Memory B cell (primary cell): ENCODE results near the gene GSS.

Source experiments
- ATAC-seq: fragments of 150-1000 bp; cut with Tn5 transposase; 2 replicates; pipeline ENCODE4 v1.10.0; 2021; ENCODE audit warnings: low read depth, mild to moderate bottlenecking, moderate library complexity
- DNase-seq, 2 donors: peaks; one replicate each; pipeline ENCODE4 v3.0.0; 2022; ENCODE audit warnings: low spot score in 2 of 2
- H3K27ac Mint-ChIP-seq: one replicate; pipeline ENCODE4 v1.8.0; 2022; ENCODE audit warnings: mild to moderate bottlenecking, moderate library complexity, mixed read lengths
- H3K27me3 Mint-ChIP-seq: one replicate; pipeline ENCODE4 v1.8.0; 2022; ENCODE audit warnings: mixed read lengths
- H3K36me3 Mint-ChIP-seq: one replicate; pipeline ENCODE4 v1.8.0; 2022; ENCODE audit warnings: mild to moderate bottlenecking, mixed read lengths
- H3K4me1 Mint-ChIP-seq: one replicate; pipeline ENCODE4 v1.8.0; 2022; ENCODE audit warnings: mixed read lengths
- H3K4me3 Mint-ChIP-seq: one replicate; pipeline ENCODE4 v1.8.0; 2022; ENCODE audit warnings: mild to moderate bottlenecking, moderate library complexity, mixed read lengths
- H3K9me3 Mint-ChIP-seq: one replicate; pipeline ENCODE4 v1.8.0; 2022; ENCODE audit warnings: mixed read lengths

Gene GSS

DNA sequence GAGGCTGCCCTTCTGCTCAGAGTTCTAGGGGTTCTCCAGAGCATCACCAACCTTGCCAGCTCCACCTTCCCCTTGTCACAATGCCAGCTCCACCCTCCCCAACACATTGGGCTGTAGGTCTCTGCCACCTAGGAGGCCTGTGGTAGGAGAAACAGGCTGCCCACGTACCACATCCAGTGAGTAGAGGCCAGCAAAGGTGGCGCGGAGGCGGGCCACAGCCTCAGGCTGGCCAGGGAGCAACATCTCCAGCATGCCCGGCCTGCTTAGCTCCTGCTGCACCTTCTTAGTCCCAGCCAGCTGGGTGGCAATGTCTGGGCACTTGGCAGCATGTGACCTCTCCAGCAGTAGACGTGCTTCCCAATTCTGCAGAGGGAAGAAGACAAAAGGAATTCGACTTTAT is 23.8 kb downstream of the GSS start:
- H3K4me3 Mint-ChIP-seq: no peak overlapping the region
- no peak overlapping the region for H3K27ac Mint-ChIP-seq

DNA sequence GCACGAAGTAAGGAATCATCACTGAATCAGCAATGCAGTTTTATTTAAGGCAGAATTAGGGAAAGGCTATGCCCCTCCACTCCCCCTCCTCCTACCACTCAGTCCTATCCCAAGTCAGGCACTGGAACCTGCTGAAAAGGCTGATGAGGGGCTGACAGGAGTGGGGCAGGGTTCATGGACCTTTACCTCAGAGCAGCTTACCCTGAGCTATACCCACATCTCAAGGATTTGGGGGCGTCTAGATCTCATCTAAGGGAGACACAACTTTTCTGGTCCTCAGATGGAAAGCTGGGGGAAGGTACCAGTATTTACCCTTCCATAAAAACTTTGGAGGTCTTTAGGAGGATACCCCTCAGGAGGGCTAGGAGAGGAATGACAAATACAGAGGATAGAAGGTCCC is 27.2 kb downstream of the GSS start:
- ATAC-seq: no peak
- no peaks in the 10 kb centered on the region for H3K9me3 Mint-ChIP-seq
- H3K4me3 Mint-ChIP-seq: no peak overlapping the region
- DNase-seq: no peak
- no peak overlapping the region for H3K27ac Mint-ChIP-seq
- no peaks in the 10 kb centered on the region for H3K4me1 Mint-ChIP-seq
- no peaks in the 10 kb centered on the region for H3K27me3 Mint-ChIP-seq
- H3K36me3 Mint-ChIP-seq: peaks cover 20% of the 10 kb centered on the region

More for the DNA sequence above, 23.8 kb downstream of the GSS start:
- no peaks in the 10 kb centered on the region for H3K9me3 Mint-ChIP-seq
- ATAC-seq: no peak
- no peak for DNase-seq
- peaks cover 28% of the 10 kb centered on the region for H3K36me3 Mint-ChIP-seq
- H3K27me3 Mint-ChIP-seq: no peaks in the 10 kb centered on the region
- no peaks in the 10 kb centered on the region for H3K4me1 Mint-ChIP-seq

DNA sequence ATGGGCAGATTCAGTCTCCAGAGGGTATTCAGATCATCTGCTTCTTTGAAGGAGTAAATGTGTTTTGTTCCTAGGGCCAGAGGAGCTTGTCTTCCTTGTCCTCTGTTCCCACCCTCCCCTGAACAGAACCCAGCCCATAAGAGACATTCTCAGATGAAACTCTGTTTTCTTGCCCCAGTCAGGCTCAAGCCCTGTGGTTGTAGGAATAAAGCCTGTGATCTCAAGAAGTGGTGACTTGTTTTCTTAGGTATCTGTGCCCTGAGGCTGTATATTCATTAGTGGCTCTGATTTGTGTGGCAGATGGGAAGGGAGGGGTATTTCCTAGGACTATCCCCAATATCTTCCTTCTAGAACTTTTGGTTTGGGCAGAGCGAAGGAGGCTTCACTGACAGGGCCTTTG is 27.9 kb downstream of the GSS start:
- Mint-ChIP-seq H3K9me3 (no peaks in the 10 kb centered on the region), H3K4me1 (no peaks in the 10 kb centered on the region), H3K27me3 (no peaks in the 10 kb centered on the region), H3K27ac (no peak overlapping the region), H3K4me3 (no peak overlapping the region), H3K36me3 (peaks cover 16% of the 10 kb centered on the region)
- ATAC-seq (no peak), DNase-seq (no peak)

DNA sequence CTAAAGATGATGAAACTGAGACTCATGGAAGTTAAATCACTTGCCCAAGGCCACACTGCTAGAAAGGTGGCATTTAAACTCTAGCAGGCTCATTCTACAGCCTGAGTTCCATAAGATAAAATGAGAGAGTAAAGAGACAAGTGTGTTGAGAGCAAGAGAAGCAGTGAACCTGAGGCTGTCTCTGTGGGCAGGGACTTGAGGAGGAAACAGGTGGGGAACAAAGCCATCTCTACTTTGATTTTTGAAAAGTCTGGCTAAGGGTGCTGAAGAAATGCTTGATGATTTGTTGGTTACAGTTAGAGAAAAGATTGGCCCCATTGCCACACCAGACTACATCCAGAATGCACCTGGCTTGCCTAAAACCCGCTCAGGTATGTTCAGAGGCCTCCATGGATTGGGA is 29.0 kb downstream of the GSS start:
- no peak overlapping the region for H3K4me3 Mint-ChIP-seq
- no peaks in the 10 kb centered on the region for H3K9me3 Mint-ChIP-seq
- no peaks in the 10 kb centered on the region for H3K4me1 Mint-ChIP-seq
- ATAC-seq (no peak), DNase-seq (no peak)
- H3K27ac Mint-ChIP-seq: no peak overlapping the region
- H3K36me3 Mint-ChIP-seq: peaks cover 16% of the 10 kb centered on the region
- no peaks in the 10 kb centered on the region for H3K27me3 Mint-ChIP-seq

DNA sequence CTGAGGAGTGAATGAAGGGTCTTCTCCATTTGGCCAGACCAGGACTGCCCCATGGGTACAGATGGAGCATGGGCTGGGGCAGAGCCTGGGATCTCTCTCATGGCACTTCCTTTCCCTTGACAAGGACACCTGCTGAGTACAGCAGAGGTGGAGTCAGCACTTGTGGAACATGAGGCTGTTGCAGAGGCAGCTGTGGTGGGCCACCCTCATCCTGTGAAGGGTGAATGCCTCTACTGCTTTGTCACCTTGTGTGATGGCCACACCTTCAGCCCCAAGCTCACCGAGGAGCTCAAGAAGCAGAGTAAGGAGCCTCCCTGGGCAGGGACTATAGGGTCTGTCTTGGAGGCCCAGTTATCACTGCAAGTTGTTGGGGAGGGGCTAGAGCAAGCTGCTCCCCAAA is 29.6 kb downstream of the GSS start:
- no peak for ATAC-seq

DNA sequence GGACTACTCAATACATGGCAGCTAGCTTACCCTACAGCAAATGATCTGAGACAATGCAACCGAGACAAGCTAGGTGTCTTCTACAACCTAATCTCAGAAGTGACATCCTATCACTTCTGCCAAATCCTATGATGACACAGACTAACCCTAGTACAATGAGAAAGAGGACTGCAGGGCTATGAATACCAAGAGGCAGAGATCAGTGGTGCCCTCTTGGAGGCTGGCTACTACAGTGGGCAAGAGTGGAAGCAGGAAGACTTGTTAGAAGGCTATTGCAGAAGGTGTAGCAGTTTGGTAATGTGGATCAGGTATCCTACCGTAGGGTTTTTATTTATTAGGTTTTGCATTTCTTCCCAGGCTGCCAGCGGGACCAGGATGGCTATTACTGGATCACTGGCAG is 30.3 kb downstream of the GSS start:
- Mint-ChIP-seq H3K4me1 (no peaks in the 10 kb centered on the region), H3K36me3 (peaks cover 14% of the 10 kb centered on the region), H3K27me3 (no peaks in the 10 kb centered on the region), H3K27ac (no peak overlapping the region), H3K4me3 (no peak overlapping the region), H3K9me3 (no peaks in the 10 kb centered on the region)
- DNase-seq (no peak), ATAC-seq (no peak)

More for the DNA sequence above, 29.6 kb downstream of the GSS start:
- no peak for DNase-seq
- Mint-ChIP-seq H3K27me3 (no peaks in the 10 kb centered on the region), H3K27ac (no peak overlapping the region), H3K4me1 (no peaks in the 10 kb centered on the region), H3K9me3 (no peaks in the 10 kb centered on the region), H3K4me3 (no peak overlapping the region), H3K36me3 (peaks cover 15% of the 10 kb centered on the region)

DNA sequence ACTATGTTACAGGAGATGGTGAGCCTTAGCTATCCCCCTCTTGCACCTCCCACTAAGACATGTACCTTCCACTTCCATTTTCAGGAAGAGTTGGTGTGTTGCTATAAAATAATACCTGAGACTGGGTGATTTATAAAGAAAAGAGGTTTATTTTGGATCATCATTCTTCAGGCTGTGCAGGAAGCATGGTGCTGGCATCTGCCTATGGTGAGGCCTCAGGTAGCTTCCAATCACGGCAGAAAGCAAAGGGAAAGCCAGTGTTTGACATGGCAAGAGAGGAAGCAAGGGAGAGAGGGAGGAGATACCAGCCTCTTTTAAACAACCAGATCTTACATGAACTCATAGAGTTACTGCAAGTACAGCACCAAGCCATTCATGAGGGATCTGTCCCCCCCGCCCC is 32.2 kb downstream of the GSS start:
- peaks cover 15% of the 10 kb centered on the region for H3K36me3 Mint-ChIP-seq
- no peak overlapping the region for H3K27ac Mint-ChIP-seq
- no peak overlapping the region for H3K4me3 Mint-ChIP-seq
- H3K27me3 Mint-ChIP-seq: no peaks in the 10 kb centered on the region
- no peaks in the 10 kb centered on the region for H3K9me3 Mint-ChIP-seq
- ATAC-seq (no peak), DNase-seq (no peak)
- H3K4me1 Mint-ChIP-seq: no peaks in the 10 kb centered on the region

DNA sequence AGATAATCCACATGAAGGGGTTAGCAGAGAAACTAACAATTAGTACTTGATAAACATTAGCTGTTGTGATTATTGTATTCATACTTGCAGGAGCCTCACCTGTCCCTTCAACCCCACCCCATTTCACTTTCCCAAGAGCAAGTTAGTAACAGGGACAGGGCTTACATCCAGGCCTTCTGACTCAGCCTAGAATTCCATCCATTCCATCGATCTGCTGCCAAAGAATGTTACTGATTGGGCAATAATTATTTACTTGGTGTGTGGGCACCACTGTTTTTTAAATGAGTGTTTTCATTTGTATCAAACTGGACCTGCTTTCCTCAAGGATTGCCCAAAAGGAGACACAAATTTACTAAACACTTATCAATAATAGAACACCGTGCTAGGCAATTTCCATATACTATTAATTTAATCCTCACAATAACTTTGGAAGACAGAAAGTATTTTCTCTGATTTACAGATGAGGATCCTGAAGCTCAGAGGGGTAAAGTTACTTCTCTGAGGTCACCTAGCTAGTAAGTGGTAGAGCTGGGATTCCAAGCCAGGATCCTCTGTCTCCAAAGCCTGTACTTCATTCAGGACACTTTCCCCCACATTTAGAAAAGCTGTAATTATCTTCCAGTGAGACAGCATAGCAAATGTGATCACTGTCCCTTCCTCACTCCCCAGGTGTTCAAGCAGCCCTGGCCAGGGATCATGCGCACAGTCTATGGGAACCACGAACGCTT is 32.8 kb downstream of the GSS start:
- H3K27me3 Mint-ChIP-seq: no peaks in the 10 kb centered on the region
- no peaks in the 10 kb centered on the region for H3K4me1 Mint-ChIP-seq

DNA sequence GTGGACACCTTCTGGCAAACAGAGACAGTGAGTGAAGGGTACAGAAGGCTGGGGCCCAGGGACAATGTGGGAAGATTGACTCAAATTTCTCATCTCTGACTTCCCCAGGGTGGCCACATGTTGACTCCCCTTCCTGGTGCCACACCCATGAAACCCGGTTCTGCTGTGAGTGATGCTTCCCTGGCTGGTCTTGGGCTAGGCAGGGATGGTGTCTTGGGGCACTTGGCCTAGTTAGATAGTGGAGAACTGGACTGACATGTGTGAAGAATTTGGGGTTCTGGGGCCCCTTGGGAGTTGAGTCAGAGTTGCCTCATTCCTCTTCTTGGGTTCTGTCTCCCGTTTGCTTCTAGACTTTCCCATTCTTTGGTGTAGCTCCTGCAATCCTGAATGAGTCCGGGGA is 34.2 kb downstream of the GSS start:
- DNase-seq: no peak
- Mint-ChIP-seq H3K27me3 (no peaks in the 10 kb centered on the region), H3K4me1 (no peaks in the 10 kb centered on the region), H3K9me3 (peaks cover 3% of the 10 kb centered on the region), H3K4me3 (no peak overlapping the region), H3K36me3 (peaks cover 17% of the 10 kb centered on the region), H3K27ac (no peak overlapping the region)
- ATAC-seq: no peak

More for the DNA sequence above, 32.8 kb downstream of the GSS start:
- H3K4me3 Mint-ChIP-seq: no peak overlapping the region
- ATAC-seq (no peak), DNase-seq (no peak)
- H3K36me3 Mint-ChIP-seq: peaks cover 18% of the 10 kb centered on the region
- H3K27ac Mint-ChIP-seq: no peak overlapping the region
- peaks cover 3% of the 10 kb centered on the region for H3K9me3 Mint-ChIP-seq

DNA sequence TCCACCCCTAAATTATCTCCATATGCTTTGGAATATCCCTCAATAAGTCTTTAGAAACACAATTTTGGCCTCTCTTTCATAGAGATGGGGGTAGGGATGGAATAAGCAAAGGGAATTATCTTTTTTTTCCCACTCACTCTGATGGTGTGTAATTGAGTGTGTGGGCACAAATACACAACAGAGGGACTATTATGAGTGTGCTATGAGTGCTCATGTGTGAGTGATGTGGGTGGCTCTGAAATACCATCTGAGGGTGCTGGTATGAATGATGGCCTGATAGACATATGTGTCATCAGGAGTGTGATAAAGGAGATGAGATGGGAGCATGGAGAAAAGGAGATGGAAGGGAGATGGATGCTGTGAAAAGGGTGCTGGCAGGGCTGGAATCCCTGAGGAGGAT is 35.6 kb downstream of the GSS start:
- DNase-seq: no peak
- no peaks in the 10 kb centered on the region for H3K27me3 Mint-ChIP-seq
- no peak for ATAC-seq
- no peaks in the 10 kb centered on the region for H3K4me1 Mint-ChIP-seq
- peaks cover 3% of the 10 kb centered on the region for H3K9me3 Mint-ChIP-seq
- H3K36me3 Mint-ChIP-seq: peaks cover 13% of the 10 kb centered on the region
- no peak overlapping the region for H3K4me3 Mint-ChIP-seq
- no peak overlapping the region for H3K27ac Mint-ChIP-seq

DNA sequence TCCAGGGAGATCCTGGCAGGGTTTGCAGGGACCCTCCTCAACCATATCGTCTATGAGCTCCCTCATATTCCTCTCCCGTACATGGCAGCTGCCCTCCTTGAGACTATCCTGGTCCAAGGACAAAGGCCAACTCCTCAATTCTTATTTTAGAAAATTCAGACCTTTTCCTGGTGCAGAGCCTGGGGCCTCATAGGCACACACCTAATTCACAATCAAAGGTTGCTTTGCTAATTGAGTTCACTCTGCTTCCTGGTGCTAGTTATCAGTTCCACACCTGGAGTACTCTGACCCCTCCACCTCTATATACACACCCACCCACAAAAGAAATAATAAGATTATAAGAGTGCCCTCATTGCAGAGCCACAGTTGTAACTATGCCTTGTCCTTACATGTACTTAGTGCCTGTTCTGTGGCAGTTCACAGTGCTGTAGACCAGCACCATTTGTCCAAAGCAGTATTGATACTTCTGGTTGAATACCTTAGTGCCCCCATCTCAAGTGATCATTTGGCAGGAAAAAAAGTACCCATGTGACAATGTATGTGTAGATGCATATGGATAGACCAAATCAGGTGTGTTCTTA is 38.7 kb downstream of the GSS start:
- Mint-ChIP-seq H3K9me3 (peaks cover 3% of the 10 kb centered on the region), H3K4me1 (no peaks in the 10 kb centered on the region), H3K27me3 (no peaks in the 10 kb centered on the region), H3K36me3 (peaks cover 15% of the 10 kb centered on the region), H3K27ac (no peak overlapping the region), H3K4me3 (no peak overlapping the region)
- DNase-seq: no peak
- no peak for ATAC-seq

DNA sequence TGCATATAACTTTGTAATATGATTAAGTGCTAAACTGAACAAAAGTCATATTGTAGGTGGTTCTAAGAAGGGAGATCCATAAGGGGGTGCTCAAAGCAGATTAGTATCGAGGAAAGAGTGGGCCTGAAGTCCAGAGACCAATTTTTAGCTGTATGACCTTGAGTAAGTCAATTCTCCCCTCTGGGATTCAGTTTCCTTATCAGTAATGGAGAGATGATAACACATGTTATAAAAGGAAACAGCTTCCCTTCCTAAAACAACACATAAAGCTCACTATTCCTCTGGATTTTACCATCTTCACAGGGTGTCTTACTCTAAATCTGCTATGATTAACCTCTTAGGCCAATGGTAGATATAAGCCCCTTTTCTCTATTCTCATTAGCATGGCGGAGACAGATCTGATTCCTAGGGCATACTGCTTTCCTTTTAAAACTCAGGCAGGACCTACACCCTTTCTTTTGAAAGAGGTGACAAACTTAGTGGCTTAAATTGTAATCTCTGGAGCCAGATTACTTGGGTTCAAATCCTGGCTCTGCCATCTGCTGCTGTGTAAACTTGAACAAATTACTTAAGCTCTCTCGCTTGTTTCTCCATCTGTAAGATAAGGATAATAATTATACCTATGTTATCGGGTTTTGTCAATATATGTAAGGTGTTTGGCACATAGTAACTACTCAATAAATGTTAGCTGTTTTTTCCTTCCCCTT is 39.7 kb downstream of the GSS start:
- Mint-ChIP-seq H3K27me3 (no peaks in the 10 kb centered on the region), H3K36me3 (peaks cover 19% of the 10 kb centered on the region), H3K4me3 (no peak overlapping the region), H3K4me1 (no peaks in the 10 kb centered on the region), H3K9me3 (peaks cover 3% of the 10 kb centered on the region), H3K27ac (no peak overlapping the region)
- ATAC-seq: no peak
- no peak for DNase-seq

DNA sequence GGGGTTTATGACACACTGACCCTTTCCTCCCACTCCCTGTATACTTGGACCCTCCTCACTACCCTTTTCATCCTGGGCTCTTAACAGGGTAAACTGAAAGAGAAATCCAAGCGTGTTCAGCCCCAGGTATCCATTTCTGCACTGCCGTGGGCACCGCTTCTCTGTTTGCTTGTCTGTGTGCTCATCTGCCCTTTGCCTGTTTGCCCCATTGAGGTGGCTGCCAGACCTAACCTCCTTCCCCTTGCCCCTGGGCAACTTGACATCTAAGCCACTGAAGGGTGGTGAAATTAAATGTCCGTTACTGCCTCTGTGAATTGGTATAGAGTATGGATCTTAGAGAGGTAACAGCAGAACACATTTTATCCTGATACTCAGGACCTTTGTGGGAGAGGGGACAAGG is 40.5 kb downstream of the GSS start:
- peaks cover 14% of the 10 kb centered on the region for H3K36me3 Mint-ChIP-seq
- no peak overlapping the region for H3K27ac Mint-ChIP-seq
- H3K4me1 Mint-ChIP-seq: no peaks in the 10 kb centered on the region
- no peaks in the 10 kb centered on the region for H3K27me3 Mint-ChIP-seq
- peaks cover 3% of the 10 kb centered on the region for H3K9me3 Mint-ChIP-seq
- DNase-seq (no peak), ATAC-seq (no peak)
- no peak overlapping the region for H3K4me3 Mint-ChIP-seq

DNA sequence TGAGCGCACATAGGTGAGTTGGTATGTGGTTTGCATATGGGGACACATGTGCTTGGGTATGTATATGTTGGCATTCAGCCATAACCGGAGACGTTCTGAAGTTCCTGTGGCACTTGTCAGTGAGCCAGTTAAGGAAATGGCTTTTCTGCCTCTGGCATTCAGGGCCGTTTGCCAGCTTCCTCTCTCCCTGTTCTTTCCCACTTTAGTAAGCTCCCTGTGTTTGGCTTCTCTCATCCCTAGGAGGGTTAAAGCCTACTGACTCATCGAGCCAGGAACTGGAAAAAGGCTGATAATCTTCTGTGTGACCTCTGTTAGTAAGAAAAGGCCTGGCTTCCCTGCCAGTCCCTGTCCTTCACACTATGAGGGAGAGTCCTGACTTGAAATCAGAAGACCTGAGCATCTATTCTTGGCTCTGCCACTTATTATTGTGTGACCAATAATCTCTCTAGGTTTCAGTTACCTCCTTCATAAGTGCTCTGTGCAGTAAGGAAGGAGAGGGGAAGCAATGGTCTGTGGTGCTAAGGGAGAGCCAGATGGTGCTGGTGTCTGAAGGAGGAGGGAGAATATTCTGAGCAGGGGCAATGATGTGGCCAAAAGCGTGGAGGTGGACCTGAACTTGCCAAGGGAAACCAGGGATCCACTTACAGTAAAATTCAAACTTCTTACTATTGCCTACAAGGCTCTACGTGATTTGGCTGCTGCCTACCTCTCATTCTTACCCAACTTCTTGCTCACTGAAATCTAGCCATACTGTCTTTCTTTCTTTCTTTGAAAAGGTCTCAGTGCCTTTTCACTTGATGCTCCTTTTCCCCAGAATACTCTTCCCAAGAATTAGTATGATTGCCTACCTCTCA is 47.8 kb downstream of the GSS start:
- no peak for DNase-seq
- Mint-ChIP-seq H3K36me3 (peaks cover 6% of the 10 kb centered on the region), H3K4me1 (no peaks in the 10 kb centered on the region), H3K27me3 (no peaks in the 10 kb centered on the region), H3K27ac (no peak overlapping the region), H3K9me3 (no peaks in the 10 kb centered on the region), H3K4me3 (no peak overlapping the region)
- ATAC-seq: no peak
